GM12878 (cell line): ENCODE data around the gene ABTB1. TPM values are rescaled to one million over a fixed set of nuclear protein-coding genes. Genes with fewer than 3 reads are reported as not detected.
A peak's percentile ranks its signal among the peaks of the same experiment; 100 is the strongest.

Source experiments
- ATAC-seq: fragments of 200-7000 bp; cut with Tn5 transposase; 3 replicates; pipeline ENCODE4 v1.9.1; 2020; ENCODE audit warnings: mild to moderate bottlenecking, moderate library complexity
- BruUV-seq: library from RNA; stranded (reverse); fragments of 400-500 nt; replicated peaks from 2 replicates; lab custom pipeline; 2021; lab: Mats Ljungman, UMichigan
- CTCF ChIA-PET: fragments of 300-600 bp; sonication (Branson Sonifier 250); formaldehyde crosslinking; extraction: SDS; loops from one replicate; lab custom pipeline; 2021; ENCODE audit warnings: inconsistent platforms; lab: Yijun Ruan, JAX
- POLR2A ChIA-PET: fragments of 350-600 bp; formaldehyde crosslinking; extraction: SDS; loops from one replicate; lab custom pipeline; 2021; ENCODE audit warnings: inconsistent platforms; lab: Charles Lee
- RAD21 ChIA-PET: fragments of 300-600 bp; sonication (Branson Sonifier 250); formaldehyde crosslinking; loops from one replicate; lab custom pipeline; 2023; ENCODE audit warnings: antibody characterized with exemption; ENCODE audit not compliant: unreplicated experiment; lab: Charles Lee
- SMC1A ChIA-PET: fragments of 300-600 bp; sonication (Branson Sonifier 250); formaldehyde crosslinking; loops from one replicate; lab custom pipeline; 2023; ENCODE audit not compliant: unreplicated experiment, uncharacterized antibody; lab: Charles Lee
- DNase-seq: peaks from one replicate; pipeline ENCODE4 v3.0.0-alpha.2; 2011; ENCODE audit warnings: low read depth, low spot score
- FAIRE-seq: peaks from 3 replicates; lab custom pipeline; 2011; peaks lifted over from hg19 to GRCh38; lab: Jason Lieb, UNC
- H2AFZ ChIP-seq: 2 replicates; pipeline ENCODE4 v1.6.0; 2011; ENCODE audit warnings: low read depth, low read length, control low read depth; ENCODE audit not compliant: control insufficient read depth
- H3K27ac ChIP-seq: 2 replicates; pipeline ENCODE4 v1.5.1; 2011; ENCODE audit warnings: control low read depth; ENCODE audit not compliant: control insufficient read depth, insufficient read depth
- H3K27me3 ChIP-seq, 2 experiments: replicated peaks in 1 of 2; 2 replicates each; pipeline versions ENCODE4 v1.6.0 to v1.6.1; 2011; ENCODE audit warnings: low read length in 1 of 2; ENCODE audit not compliant: control insufficient read depth in 2 of 2, insufficient read depth in 2 of 2
- H3K36me3 ChIP-seq, 2 experiments: 2 replicates each; pipeline ENCODE4 v1.5.1; 2011; ENCODE audit warnings: low read length in 1 of 2; ENCODE audit not compliant: control insufficient read depth in 2 of 2, insufficient read depth in 2 of 2
- H3K4me1 ChIP-seq: 2 replicates; pipeline ENCODE4 v1.6.1; 2011; ENCODE audit warnings: mild to moderate bottlenecking, low read length, moderate library complexity, mixed read lengths; ENCODE audit not compliant: control insufficient read depth, insufficient read depth
- H3K4me2 ChIP-seq: 2 replicates; pipeline ENCODE4 v1.6.0; 2011; ENCODE audit warnings: control low read depth; ENCODE audit not compliant: control insufficient read depth, insufficient read depth
- H3K4me3 ChIP-seq: fragments of 200-600 bp; sonication (generic); 2 replicates; pipeline ENCODE4 v1.5.1; 2016
- H3K79me2 ChIP-seq: 2 replicates; pipeline ENCODE4 v1.6.0; 2011; ENCODE audit warnings: low read length; ENCODE audit not compliant: control insufficient read depth, insufficient read depth
- H3K9ac ChIP-seq: 2 replicates; pipeline ENCODE4 v1.8.0; 2011; ENCODE audit warnings: low read length, control low read depth, mixed read lengths; ENCODE audit not compliant: control insufficient read depth, insufficient read depth
- H3K9me3 ChIP-seq: replicated peaks from 3 replicates; pipeline ENCODE4 v1.5.1; 2011; ENCODE audit warnings: mild to moderate bottlenecking, low read length; ENCODE audit not compliant: control insufficient read depth, insufficient read depth
- H4K20me1 ChIP-seq: 2 replicates; pipeline ENCODE4 v1.6.0; 2011; ENCODE audit not compliant: control insufficient read depth, insufficient read depth
- POLR2A ChIP-seq: IDR thresholded peaks from 2 replicates; pipeline ENCODE4 v1.6.1; 2011; ENCODE audit warnings: low read depth, mild to moderate bottlenecking, low read length
- REST ChIP-seq: IDR thresholded peaks from 2 replicates; pipeline ENCODE4 v1.6.1; 2012; ENCODE audit warnings: mild to moderate bottlenecking, low read depth, low read length
- SPI1 ChIP-seq: IDR thresholded peaks from 2 replicates; pipeline ENCODE4 v1.6.1; 2011; ENCODE audit warnings: low read depth, mild to moderate bottlenecking, low read length, moderate library complexity, borderline replicate concordance; ENCODE audit not compliant: insufficient read depth
- STAT3 ChIP-seq: IDR thresholded peaks from 2 replicates; pipeline ENCODE4 v1.6.1; 2011; ENCODE audit warnings: low read depth, low read length, improper control_type of control experiment
- ZBTB40 ChIP-seq: fragments of 450-650 bp; IDR thresholded peaks from 2 replicates; pipeline ENCODE4 v1.6.1; 2016; ENCODE audit warnings: mild to moderate bottlenecking, moderate library complexity, borderline replicate concordance
- ZNF592 ChIP-seq: fragments of 450-650 bp; IDR thresholded peaks from 2 replicates; pipeline ENCODE4 v1.6.1; 2017; ENCODE audit warnings: mild to moderate bottlenecking, moderate library complexity
- WGBS: methylation state at CpG from one replicate; pipeline ENCODE4 v1.1.6; 2016; ENCODE audit warnings: low lambda C conversion rate; ENCODE audit not compliant: insufficient replicate concordance, insufficient coverage; ENCODE audit errors: missing lambda C conversion rate; 5-methylcytosine and 5-hydroxymethylcytosine counted together
- in situ Hi-C: fragments of 300-500 bp; cut with MboI; formaldehyde crosslinking; loops from 9 replicates; pipeline ENCODE4 v1.14.3; 2018; ENCODE audit warnings: mixed read lengths
- intact Hi-C: fragments of 100-400 bp; cut with micrococcal nuclease; formaldehyde crosslinking; loops from one replicate; pipeline ENCODE4 v1.14.2; 2022; ENCODE audit not compliant: unreplicated experiment
- polyA plus RNA-seq, 11 experiments: library from polyadenylated mRNA; depleted of rRNA in 4 of 11; unstranded in 6 of 11; stranded (reverse) in 5 of 11; fragments of >200 nt; fragmentation: Nextera tagmentation in 4 of 11; fragmentation: Illumina TruSeq in 1 of 11; extraction: Ambion mirVana in 4 of 11; extraction: Trizol in 1 of 11; gene quantifications; 1 replicate in 1 of 11; 2 replicates in 10 of 11; pipeline versions ENCODE4 v1.2.1 to v1.2.3, GENCODE V29; 2011 to 2016; ENCODE audit warnings: inconsistent platforms in 2 of 11, missing spikeins in 2 of 11, low read depth in 1 of 11
- total RNA-seq, 4 experiments: library from RNA; depleted of rRNA in 3 of 4; stranded (reverse); fragments of >200 nt in 3 of 4; fragmentation: Illumina TruSeq in 1 of 4; extraction: Trizol in 1 of 4; gene quantifications; 2 replicates each; pipeline versions ENCODE4 v1.2.1 to v1.2.3, GENCODE V29; 2013 to 2021

ABTB1 gene
- total and polyA plus RNA-seq, 10 of the 15 experiments (the other 5 are each of a cell fraction or from before 2014, with no cell fraction given) = 0.11 to 10.2 (median 7.1) TPM

DNA sequence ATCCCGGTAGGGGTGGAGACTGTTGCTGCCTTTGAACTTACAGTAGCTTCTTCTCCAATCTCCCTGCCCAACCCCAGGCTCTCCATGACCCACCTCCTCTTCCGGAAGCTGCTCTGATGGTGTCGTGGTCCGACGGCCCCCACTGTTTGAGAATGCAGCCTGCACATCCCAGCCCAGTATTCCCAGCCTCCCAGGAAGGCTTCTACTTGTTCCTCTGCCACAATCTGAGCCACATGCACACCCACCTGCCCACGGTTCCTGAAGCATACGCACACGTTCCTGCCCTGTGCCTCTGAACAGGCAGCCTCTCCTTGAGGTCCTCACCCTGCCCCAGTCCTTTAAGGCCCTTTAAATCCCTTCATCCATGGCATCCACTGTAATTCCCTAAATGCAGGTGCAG, 57.4 kb downstream of the ABTB1 start:
- ChIA-PET POLR2A (interaction anchor here (0.9 to 1.1 kb wide), 2 partner anchors 21 to 31 kb away, joined by 3 to 4 read pairs; no protein-coding TSS in a partner anchor), CTCF (interaction anchor here (0.8 to 1.3 kb wide), 4 partner anchors 22 to 102 kb away, joined by 3 read pairs; no protein-coding TSS in a partner anchor), SMC1A (interaction anchor here (0.9 to 1.8 kb wide), 5 partner anchors 13 to 47 kb away, joined by 3 to 4 read pairs (median 3); no protein-coding TSS in a partner anchor), RAD21 (interaction anchor here (1.0 to 1.7 kb wide), 3 partner anchors 20 to 77 kb away, joined by 3 to 5 read pairs (median 3); no protein-coding TSS in a partner anchor)
- Histone ChIP-seq H3K9ac (peak overlapping the region; percentile 15), H3K27me3 (no peaks in the 10 kb centered on the region), H3K79me2 (peaks cover 80% of the 10 kb centered on the region), H3K4me3 (peak overlapping the region; percentile 44; the same call in 1 of the 2 replicates), H3K27ac (peak overlapping the region; percentile 40), H4K20me1 (no peaks in the 10 kb centered on the region), H3K36me3 (peaks cover 7% of the 10 kb centered on the region in 2 experiments), H3K4me1 (peaks cover 23% of the 10 kb centered on the region), H3K4me2 (peak overlapping the region; percentile 71), H3K9me3 (no peaks in the 10 kb centered on the region), H2AFZ (no peak overlapping the region)
- no peak for DNase-seq
- FAIRE-seq = no peak
- no peak for ATAC-seq
- WGBS = 89% methylated on average over 8 of the region's 8 CpGs
- no TSS peak for BruUV-seq
- TF ChIP-seq ZBTB40 = no peak
- TF ChIP-seq SPI1 = no peak
- TF ChIP-seq POLR2A = 0 out of 2 replicates have a peak, but pooled peaks have one; percentile 10
- no peak for TF ChIP-seq ZNF592
- no peak for TF ChIP-seq REST
- TF ChIP-seq STAT3 = no peak
- intact Hi-C loops (loop anchor here (10.0 kb wide), 1 partner anchor 325 kb away; the partner anchor contains the start of gene SEC61A1), in situ Hi-C loops (no loop called here)
